ENCODE results near the gene ADRA2A.

Gene ADRA2A

DNA sequence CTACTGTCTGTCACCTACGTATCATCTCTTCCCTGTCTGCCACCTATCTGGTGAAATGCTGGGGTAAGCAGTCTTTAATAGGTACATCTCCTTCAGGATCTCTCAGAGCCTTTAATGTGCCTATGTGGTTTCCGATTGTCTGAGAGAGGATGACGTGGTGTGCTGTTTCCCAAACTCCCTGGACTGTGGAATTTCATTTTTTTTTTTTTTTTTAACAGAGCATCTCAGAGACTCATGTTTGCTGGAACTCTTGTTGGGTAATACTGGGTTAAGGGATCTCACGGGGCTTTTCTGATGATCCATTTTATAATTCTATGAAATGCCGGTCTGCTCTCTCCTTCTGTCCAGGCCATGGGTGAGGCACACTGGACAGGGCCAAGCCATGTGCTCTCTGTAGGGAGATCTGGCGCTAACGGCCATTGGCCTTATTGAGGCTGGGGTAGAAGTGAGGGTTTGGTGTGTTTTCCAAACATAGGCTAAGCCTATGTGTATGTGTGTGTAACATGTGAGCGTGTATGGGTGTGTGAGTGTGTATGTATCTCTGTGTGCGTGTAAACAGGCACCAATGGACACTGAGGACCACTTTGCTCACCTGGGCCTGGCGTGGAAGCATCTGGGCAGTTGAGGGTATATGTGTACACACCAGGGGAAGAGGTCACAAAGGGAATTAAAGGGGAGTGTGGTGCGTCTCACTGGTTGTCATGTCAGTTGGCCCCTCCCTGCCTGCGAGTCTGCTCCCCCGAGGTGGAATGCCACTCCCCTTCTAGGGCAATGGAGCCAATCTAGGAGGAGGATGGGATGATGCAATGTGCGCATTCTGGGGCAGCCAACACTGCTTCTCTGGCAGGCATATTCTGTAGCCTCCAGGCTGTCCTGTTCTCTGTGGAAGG is 7.8 kb downstream of the ADRA2A start:
- H3K4me3 ChIP-seq (ENCODE audit: low read depth in 1 of 2, low read length in 1 of 2): no peak overlapping the region
- peaks cover 28% of the 10 kb centered on the region for H3K27me3 ChIP-seq
- H3K36me3 ChIP-seq: no peaks in the 10 kb centered on the region
- no peak overlapping the region for H3K27ac ChIP-seq
- no peaks in the 10 kb centered on the region for H3K4me1 ChIP-seq (ENCODE audit: control insufficient read depth in 1 of 2, insufficient read depth in 1 of 2, low read depth in 1 of 2, low read length in 1 of 2)
- no peak for TF ChIP-seq CTCF (IDR thresholded peaks at IDR 0.05)
- no peaks in the 10 kb centered on the region for H3K9me3 ChIP-seq

- no peaks in the 10 kb centered on the region for H3K4me1 ChIP-seq (ENCODE audit: control insufficient read depth in 1 of 2, insufficient read depth in 1 of 2, low read depth in 1 of 2, low read length in 1 of 2)
- no peak overlapping the region for H3K27ac ChIP-seq
- peaks cover 16% of the 10 kb centered on the region for H3K27me3 ChIP-seq
- H3K9me3 ChIP-seq: no peaks in the 10 kb centered on the region
- no peaks in the 10 kb centered on the region for H3K36me3 ChIP-seq
- no peak overlapping the region for H3K4me3 ChIP-seq (ENCODE audit: low read depth in 1 of 2, low read length in 1 of 2)
- no peak for TF ChIP-seq CTCF (IDR thresholded peaks at IDR 0.05)
Observed at GRCh38 chr10:111085690-111086353, 9.0 kb downstream of the ADRA2A start.

DNA sequence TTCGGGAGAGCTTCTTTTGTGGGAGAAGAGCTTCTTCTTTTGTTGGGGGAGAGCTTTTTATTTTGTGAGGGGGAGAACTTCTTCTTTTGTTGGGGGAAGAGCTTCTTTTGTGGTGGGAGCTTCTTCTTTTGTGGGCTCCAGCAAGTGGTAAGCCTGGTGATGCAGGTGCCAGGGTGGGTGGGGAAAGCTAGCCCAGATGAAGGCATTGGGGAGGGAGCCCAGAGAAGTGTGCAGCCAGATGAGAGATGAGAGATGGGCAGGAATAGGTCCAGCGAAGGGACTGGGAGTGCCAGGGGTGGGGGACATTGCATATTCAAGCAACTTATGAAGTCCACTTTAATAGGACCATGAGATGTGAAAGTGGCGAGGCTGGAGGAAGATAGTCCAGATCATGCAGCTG is 9.7 kb downstream of the ADRA2A start:
- no peak for TF ChIP-seq CTCF (IDR thresholded peaks at IDR 0.05)
- H3K36me3 ChIP-seq: no peaks in the 10 kb centered on the region
- H3K27me3 ChIP-seq: peaks cover 9% of the 10 kb centered on the region

DNA sequence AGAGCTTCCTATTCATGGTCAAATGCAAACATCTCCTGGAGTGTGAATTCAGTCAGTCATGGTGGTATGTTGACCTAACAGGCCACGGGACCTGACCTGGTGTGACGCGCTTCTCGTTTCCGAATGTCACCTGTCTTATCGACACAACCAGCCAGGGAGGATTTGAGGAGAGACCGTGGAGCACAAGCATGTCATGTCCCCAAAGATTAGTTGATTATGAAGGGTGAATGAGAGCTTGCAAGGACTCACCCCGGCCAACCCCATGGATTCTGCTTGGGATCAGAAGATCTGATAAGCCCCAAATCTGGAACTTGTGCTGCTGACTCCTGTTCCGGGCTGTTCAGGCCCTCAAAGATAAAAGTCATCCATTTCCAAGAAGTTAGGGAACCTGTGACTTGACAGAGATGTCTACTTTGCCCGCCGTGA is 10.5 kb downstream of the ADRA2A start:
- Histone ChIP-seq H3K4me1 (ENCODE audit: control insufficient read depth in 1 of 2, insufficient read depth in 1 of 2, low read depth in 1 of 2, low read length in 1 of 2) (no peaks in the 10 kb centered on the region), H3K27ac (no peak overlapping the region), H3K4me3 (ENCODE audit: low read depth in 1 of 2, low read length in 1 of 2) (no peak overlapping the region), H3K9me3 (no peaks in the 10 kb centered on the region), H3K36me3 (no peaks in the 10 kb centered on the region), H3K27me3 (peaks cover 1% of the 10 kb centered on the region)
- no peak for TF ChIP-seq CTCF (IDR thresholded peaks at IDR 0.05)

More for the DNA sequence above, 9.7 kb downstream of the ADRA2A start:
- Histone ChIP-seq H3K4me3 (ENCODE audit: low read depth in 1 of 2, low read length in 1 of 2) (no peak overlapping the region), H3K9me3 (no peaks in the 10 kb centered on the region), H3K4me1 (ENCODE audit: control insufficient read depth in 1 of 2, insufficient read depth in 1 of 2, low read depth in 1 of 2, low read length in 1 of 2) (no peaks in the 10 kb centered on the region), H3K27ac (no peak overlapping the region)

DNA sequence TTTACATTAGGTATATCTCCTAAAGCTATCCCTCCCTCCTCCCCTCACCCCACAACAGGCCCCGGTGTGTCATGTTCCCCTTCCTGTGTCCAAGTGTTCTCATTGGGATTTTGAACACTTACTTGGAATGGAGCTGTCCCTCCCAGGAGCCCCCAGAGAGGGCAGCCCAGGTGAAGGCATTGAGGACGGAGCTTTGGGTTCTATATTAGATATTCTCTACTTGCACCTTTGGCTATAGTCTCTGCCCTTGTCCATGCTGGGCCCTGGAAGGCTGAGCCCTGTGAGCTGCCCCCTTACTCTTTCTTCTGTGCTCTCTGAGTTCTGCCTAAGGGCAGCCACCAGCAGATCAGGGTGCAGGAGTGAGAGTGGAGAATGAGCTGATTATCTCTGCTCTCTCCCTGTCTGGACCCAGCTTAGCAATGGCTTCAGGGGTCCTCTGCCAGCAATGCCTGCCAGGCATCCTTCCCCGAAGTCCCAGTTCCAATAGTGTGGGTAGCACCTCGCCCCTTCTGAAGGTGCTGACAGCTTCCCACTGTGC is 11.2 kb downstream of the ADRA2A start:
- Histone ChIP-seq H3K36me3 (no peaks in the 10 kb centered on the region), H3K4me1 (ENCODE audit: control insufficient read depth in 1 of 2, insufficient read depth in 1 of 2, low read depth in 1 of 2, low read length in 1 of 2) (no peaks in the 10 kb centered on the region), H3K27ac (no peak overlapping the region), H3K4me3 (ENCODE audit: low read depth in 1 of 2, low read length in 1 of 2) (no peak overlapping the region), H3K27me3 (no peaks in the 10 kb centered on the region), H3K9me3 (no peaks in the 10 kb centered on the region)
- no peak for TF ChIP-seq CTCF (IDR thresholded peaks at IDR 0.05)
